22Rv1 (cell line): Measurements from ENCODE around the gene EIF4G2.

Source experiments
- H3K27ac ChIP-seq: fragments of 450-650 bp; 2 replicates; pipeline ENCODE4 v1.5.1; 2017
- ZFX ChIP-seq: fragments of 450-650 bp; IDR thresholded peaks from 2 replicates; pipeline ENCODE4 v1.6.1; 2017; ENCODE audit warnings: antibody characterized with exemption, borderline replicate concordance
- TF ChIP-seq, protein P1 (sequence below): fragments of 450-650 bp; IDR thresholded peaks from 2 replicates; pipeline ENCODE4 v1.5.1; 2017; ENCODE audit warnings: mild to moderate bottlenecking

The EIF4G2 gene

DNA sequence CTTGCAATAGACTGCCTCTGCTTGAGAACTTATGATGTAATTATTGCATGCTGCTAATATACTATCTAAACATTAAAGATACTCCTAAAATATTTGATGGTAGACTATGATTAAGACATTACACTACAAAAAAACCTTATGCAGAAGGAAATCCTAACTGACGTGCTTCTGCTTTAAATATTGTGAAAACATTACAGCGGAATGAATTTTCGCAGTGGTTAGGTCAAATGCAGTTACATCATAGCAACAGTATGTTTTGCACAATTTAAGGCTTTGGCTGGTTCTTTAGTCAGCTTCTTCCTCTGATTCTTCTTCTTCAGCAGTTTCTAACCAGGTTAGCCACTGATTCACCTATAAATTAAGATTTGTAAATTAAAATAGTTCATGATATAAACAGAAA lies 11.2 kb downstream of the EIF4G2 start:
- no peak overlapping the region for H3K27ac ChIP-seq
- TF ChIP-seq ZFX = no peak
- TF ChIP-seq, protein P1, sequence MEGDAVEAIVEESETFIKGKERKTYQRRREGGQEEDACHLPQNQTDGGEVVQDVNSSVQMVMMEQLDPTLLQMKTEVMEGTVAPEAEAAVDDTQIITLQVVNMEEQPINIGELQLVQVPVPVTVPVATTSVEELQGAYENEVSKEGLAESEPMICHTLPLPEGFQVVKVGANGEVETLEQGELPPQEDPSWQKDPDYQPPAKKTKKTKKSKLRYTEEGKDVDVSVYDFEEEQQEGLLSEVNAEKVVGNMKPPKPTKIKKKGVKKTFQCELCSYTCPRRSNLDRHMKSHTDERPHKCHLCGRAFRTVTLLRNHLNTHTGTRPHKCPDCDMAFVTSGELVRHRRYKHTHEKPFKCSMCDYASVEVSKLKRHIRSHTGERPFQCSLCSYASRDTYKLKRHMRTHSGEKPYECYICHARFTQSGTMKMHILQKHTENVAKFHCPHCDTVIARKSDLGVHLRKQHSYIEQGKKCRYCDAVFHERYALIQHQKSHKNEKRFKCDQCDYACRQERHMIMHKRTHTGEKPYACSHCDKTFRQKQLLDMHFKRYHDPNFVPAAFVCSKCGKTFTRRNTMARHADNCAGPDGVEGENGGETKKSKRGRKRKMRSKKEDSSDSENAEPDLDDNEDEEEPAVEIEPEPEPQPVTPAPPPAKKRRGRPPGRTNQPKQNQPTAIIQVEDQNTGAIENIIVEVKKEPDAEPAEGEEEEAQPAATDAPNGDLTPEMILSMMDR = no peak

DNA sequence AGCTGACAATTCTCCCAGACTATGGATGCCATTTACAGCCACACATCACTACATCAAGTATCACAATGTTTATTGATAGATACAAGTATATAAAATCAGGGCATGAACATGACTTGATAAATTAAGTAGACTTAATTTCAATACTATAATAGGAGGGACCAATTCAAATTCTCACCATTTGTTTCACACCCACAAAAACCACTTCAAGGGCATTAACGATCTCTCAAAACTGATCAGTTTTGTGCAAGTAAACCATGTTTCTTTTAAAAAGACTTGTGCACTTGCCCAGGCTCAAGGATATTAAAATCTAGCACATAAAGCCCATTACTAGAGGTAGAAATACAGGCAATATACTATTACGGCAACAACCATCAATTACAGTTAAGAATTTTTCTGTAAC lies 11.7 kb downstream of the EIF4G2 start:
- H3K27ac ChIP-seq = no peak overlapping the region
- TF ChIP-seq, protein P1 = no peak
- TF ChIP-seq ZFX = no peak

DNA sequence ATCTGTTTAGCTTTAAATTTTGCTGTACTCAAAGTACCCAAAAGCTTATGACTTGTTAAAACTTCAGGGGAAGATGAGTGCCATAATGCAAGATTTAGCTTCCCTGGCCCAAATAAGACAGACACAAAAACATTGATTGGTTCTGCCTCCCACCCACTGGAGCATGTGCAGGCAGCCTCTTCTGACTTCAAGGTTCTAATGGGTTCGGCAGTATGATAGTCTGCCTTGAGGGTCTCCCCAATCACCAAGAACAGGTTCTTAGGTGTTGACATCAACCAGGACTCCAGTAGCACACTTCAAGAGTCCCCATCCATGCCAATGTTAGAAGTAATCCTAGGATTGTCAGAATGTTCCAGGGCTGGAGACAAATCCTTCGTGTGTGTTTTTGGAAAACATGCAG lies 12.5 kb downstream of the EIF4G2 start:
- no peak for TF ChIP-seq ZFX
- TF ChIP-seq, protein P1 = no peak
- H3K27ac ChIP-seq = peak overlapping the region; percentile 38

DNA sequence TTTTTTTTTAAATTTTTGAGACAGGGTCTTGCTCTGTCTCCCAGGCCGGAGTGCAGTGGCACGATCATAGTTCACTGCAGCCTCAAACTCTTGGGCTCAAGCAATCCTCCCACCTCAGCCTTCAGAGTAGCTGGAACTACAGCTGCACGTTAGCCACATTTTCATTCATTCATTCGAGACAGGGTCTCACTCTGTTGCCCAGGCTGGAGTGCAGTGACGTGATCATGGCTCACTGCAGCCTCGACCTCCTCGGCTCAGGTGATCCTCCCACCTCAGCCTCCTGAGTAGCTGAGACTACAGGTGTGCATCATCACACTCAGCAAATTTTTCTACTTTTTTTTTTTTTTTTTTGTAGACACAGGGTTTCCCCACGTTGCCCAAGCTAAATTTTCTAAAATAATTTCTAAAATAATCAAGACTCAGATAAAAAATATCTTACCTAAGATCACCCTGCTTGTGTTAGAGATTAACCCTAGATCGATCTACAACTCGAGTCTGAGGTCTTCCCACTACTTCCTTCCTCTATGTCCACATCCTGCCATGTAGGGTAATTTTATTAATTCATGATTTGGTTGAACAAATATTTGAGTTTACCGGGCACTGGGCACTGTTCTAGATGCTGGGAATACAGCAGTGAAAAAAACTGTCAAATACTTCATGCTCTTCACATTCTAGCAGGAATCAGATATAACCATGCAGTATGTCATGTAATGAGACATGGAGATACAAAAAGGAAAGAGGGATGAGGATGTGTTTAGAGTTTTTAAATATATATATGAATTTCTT lies 15.1 kb downstream of the EIF4G2 start:
- TF ChIP-seq, protein P1 = no peak
- no peak for TF ChIP-seq ZFX
- H3K27ac ChIP-seq = no peak overlapping the region

DNA sequence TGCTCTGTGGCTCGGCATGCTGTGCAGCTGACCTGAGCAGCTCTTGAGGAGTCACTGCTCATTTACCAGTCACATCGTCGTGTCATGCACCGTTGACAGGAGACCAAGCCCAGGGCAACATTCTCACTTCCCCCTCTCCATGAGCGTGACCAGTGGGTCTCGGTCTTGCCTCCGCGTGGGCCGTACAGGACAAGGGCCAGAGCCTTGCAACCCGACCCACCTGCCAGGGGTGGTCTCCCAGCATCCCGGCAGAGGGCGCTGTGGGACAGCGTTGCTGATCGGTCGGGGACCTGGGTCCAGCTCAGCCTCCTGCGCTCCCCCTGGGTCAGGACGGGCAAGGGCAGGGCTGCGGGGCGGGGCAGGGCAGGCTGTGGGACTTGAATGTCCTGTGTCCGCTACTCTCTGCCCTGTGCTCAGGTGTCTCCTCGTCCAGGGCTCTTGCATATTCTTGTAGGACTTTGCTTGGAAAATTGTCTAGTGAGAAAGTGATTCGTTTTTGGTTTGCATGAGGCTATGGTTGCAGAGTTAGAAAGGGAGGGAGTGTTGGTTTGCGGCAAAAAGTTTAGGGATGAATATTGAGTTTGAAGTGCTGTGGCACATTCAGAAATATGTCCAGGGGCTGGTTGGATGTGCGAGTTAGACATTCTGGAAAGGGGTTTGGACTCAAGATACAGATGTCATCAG lies 16.2 kb downstream of the EIF4G2 start:
- TF ChIP-seq ZFX = no peak
- TF ChIP-seq, protein P1 = peak; percentile 95
- H3K27ac ChIP-seq = no peak overlapping the region

DNA sequence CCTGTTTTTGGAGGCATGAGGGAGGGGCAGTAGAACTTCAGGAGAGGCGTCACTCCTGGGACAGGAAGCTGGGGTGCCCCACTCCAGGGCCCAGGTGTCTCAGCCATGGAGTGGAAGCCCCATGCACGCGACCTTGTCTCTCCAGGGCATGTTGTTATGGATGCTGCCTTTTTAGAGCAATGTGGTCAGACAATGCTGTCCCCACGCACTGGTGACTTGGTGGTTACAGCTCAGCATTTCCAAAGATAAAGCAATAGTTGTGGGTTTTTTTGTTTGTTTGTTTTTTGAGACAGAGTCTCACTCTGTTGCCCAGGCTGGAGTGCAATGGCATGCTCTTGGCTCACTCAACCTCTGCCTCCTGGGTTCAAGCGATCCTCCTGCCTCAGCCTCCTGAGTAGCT lies 22.3 kb downstream of the EIF4G2 start:
- TF ChIP-seq ZFX = no peak
- TF ChIP-seq, protein P1 = no peak
- H3K27ac ChIP-seq = no peak overlapping the region

DNA sequence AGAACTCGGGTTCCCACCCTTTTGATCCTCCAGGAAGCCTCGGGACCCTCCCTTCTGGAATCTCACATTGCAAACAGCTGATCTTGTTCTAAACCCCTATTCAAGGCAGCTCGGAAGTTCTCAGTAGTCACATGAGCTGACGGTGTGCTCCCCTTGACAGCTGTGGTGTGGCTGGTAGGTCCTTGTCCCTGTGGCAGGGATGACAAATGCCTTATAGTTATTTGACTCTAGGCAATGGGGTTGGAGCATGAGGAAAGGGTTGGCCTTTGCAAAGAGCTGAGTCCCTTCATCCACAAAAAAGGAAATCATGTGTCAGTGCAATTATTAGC lies 23.6 kb downstream of the EIF4G2 start:
- TF ChIP-seq, protein P1 = no peak
- no peak for TF ChIP-seq ZFX

More for the DNA sequence above, 23.6 kb downstream of the EIF4G2 start:
- no peak overlapping the region for H3K27ac ChIP-seq
